NCI-H526 treated with DMSO at 0.1 percent for 48 hours (cell line): Measurements from ENCODE around the gene KIAA1217.

Source experiments
- DNase-seq: peaks from one replicate; lab custom pipeline; 2025; lab: John Stamatoyannopoulos, UW

The KIAA1217 gene

GRCh38 chr10:24207781-24208611, 942 bp upstream of the KIAA1217 start:
- no peak for DNase-seq

- DNase-seq = no peak
Measured at GRCh38 chr10:24209432-24209771, 464 bp downstream of the KIAA1217 start.

- DNase-seq = no peak
Measured at GRCh38 chr10:24209946-24210491, 1.1 kb downstream of the KIAA1217 start.

- DNase-seq = no peak
Measured at GRCh38 chr10:24210501-24210900, 1.6 kb downstream of the KIAA1217 start.

- no peak for DNase-seq
Measured at GRCh38 chr10:24213266-24213665, 4.3 kb downstream of the KIAA1217 start.

GRCh38 chr10:24213881-24214280, 4.9 kb downstream of the KIAA1217 start:
- DNase-seq = no peak

- DNase-seq = no peak
Measured at GRCh38 chr10:24214762-24215161, 5.8 kb downstream of the KIAA1217 start.

GRCh38 chr10:24215196-24215595, 6.3 kb downstream of the KIAA1217 start:
- no peak for DNase-seq

- no peak for DNase-seq
Measured at GRCh38 chr10:24215603-24216002, 6.7 kb downstream of the KIAA1217 start.

GRCh38 chr10:24219963-24220362, 11.0 kb downstream of the KIAA1217 start:
- no peak for DNase-seq

GRCh38 chr10:24223341-24223740, 14.4 kb downstream of the KIAA1217 start:
- no peak for DNase-seq

GRCh38 chr10:24223953-24224352, 15.0 kb downstream of the KIAA1217 start:
- no peak for DNase-seq

- no peak for DNase-seq
Measured at GRCh38 chr10:24228642-24229041, 19.7 kb downstream of the KIAA1217 start.

- no peak for DNase-seq
Measured at GRCh38 chr10:24229909-24230308, 21.0 kb downstream of the KIAA1217 start.

- no peak for DNase-seq
Measured at GRCh38 chr10:24231200-24231599, 22.3 kb downstream of the KIAA1217 start.

GRCh38 chr10:24234784-24235183, 25.8 kb downstream of the KIAA1217 start:
- DNase-seq = no peak

GRCh38 chr10:24235471-24235870, 26.5 kb downstream of the KIAA1217 start:
- no peak for DNase-seq

- peak; percentile 3 for DNase-seq
Measured at GRCh38 chr10:24237801-24238395, 29.0 kb downstream of the KIAA1217 start.

GRCh38 chr10:24238519-24239247, 29.7 kb downstream of the KIAA1217 start:
- peak; percentile 83 for DNase-seq

GRCh38 chr10:24239289-24240040, 30.5 kb downstream of the KIAA1217 start:
- DNase-seq = peak; percentile 24

GRCh38 chr10:24240041-24240751, 31.3 kb downstream of the KIAA1217 start:
- DNase-seq = peak; percentile 64
